ENCODE data around the gene CEP72.

DNA sequence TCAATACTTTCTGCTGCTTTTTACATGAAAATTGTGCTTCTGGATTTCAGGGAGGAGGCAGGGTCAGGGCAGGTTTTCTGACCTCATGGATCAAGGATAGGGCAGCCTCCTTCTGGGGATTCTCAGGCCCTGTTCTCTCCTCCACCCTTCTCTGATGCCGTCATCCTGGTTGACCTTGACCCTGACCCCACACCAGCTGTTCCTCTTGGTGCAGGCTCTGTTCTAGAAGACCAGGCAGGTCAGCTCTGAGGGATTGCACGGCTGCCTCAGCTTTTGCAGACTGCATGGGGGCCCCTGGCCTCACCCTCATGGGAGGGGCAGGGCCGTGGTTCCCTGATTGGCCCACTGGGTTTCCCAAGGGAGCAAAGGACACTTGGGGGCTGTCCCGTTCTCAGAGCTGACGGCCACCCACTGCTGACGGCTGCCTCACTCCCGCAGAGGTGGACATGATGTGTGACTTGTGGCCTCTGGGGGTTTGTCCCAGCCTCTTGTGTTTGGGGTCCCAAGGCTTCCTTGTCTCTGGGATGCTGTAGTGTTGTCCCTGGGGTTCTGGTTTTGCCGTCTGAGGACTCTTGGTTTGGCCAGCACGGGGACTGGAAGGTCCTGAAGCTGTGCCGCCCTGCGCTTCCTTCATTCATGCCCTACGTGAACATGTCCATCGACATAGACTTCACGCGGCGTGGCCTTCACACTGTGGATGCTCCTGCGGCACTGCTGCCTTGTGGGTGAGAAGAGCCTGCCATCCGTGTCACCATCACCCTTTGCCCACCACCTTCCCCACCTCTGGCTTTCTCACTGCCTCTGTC, 34.5 kb downstream of the CEP72 start:
- TF ChIP-seq GATA2 (IDR thresholded peaks at IDR 0.05; ENCODE audit: low read depth, low read length), result no peak
- TF ChIP-seq GATA3 (IDR thresholded peaks at IDR 0.05; ENCODE audit: low read depth, low read length), result no peak

Data from SH-SY5Y (cell line).